Ishikawa (cell line): ENCODE measurements around the gene PRSS33.

ENCODE experiments used
- CEBPB ChIP-seq: IDR thresholded peaks from 2 replicates; pipeline ENCODE4 v1.6.1; 2012
- CREB1 ChIP-seq: IDR thresholded peaks from 2 replicates; pipeline ENCODE4 v1.6.1; 2012; ENCODE audit warnings: low read depth
- EGR1 ChIP-seq: IDR thresholded peaks from 2 replicates; pipeline ENCODE4 v1.6.1; 2012
- EP300 ChIP-seq: IDR thresholded peaks from 2 replicates; pipeline ENCODE4 v1.6.1; 2012; ENCODE audit warnings: borderline replicate concordance
- FOXM1 ChIP-seq: IDR thresholded peaks from 2 replicates; pipeline ENCODE4 v1.6.1; 2012; ENCODE audit warnings: low read depth, borderline replicate concordance
- MAX ChIP-seq: IDR thresholded peaks from 2 replicates; pipeline ENCODE4 v1.6.1; 2012
- NFIC ChIP-seq: IDR thresholded peaks from 2 replicates; pipeline ENCODE4 v1.6.1; 2012
- RAD21 ChIP-seq: IDR thresholded peaks from 2 replicates; pipeline ENCODE4 v1.6.1; 2012; ENCODE audit warnings: low read depth
- REST ChIP-seq: IDR thresholded peaks from 2 replicates; pipeline ENCODE4 v1.6.1; 2012; ENCODE audit warnings: low read depth, mild to moderate bottlenecking
- TAF1 ChIP-seq: IDR thresholded peaks from 2 replicates; pipeline ENCODE4 v1.6.1; 2012; ENCODE audit warnings: low read depth, mild to moderate bottlenecking
- TCF12 ChIP-seq: IDR thresholded peaks from 2 replicates; pipeline ENCODE4 v1.6.1; 2012; ENCODE audit warnings: low read depth
- TEAD4 ChIP-seq: IDR thresholded peaks from 2 replicates; pipeline ENCODE4 v1.6.1; 2012
- USF1 ChIP-seq: IDR thresholded peaks from 2 replicates; pipeline ENCODE4 v1.6.1; 2012
- YY1 ChIP-seq: IDR thresholded peaks from 2 replicates; pipeline ENCODE4 v1.6.1; 2012; ENCODE audit warnings: low read depth
- ZBTB7A ChIP-seq: IDR thresholded peaks from 2 replicates; pipeline ENCODE4 v1.6.1; 2012; ENCODE audit warnings: low read depth

The PRSS33 gene

GRCh38 chr16:2771496-2772402 is 15.6 kb downstream of the PRSS33 start:
- TF ChIP-seq TEAD4, result no peak
- TF ChIP-seq NFIC, result no peak
- TF ChIP-seq CREB1, result no peak
- TF ChIP-seq TAF1, result no peak
- TF ChIP-seq ZBTB7A, result no peak
- no peak for TF ChIP-seq FOXM1
- TF ChIP-seq RAD21, result no peak
- TF ChIP-seq CEBPB, result no peak
- no peak for TF ChIP-seq EP300
- no peak for TF ChIP-seq YY1

- TF ChIP-seq TCF12, result no peak
- no peak for TF ChIP-seq EGR1
- TF ChIP-seq FOXM1, result no peak
- no peak for TF ChIP-seq REST
- no peak for TF ChIP-seq MAX
- no peak for TF ChIP-seq EP300
These were observed 17.1 kb downstream of the PRSS33 start for GRCh38 chr16:2770057-2770951.

- TF ChIP-seq REST, result no peak
These were observed 17.7 kb downstream of the PRSS33 start for GRCh38 chr16:2769675-2770056.

- TF ChIP-seq MAX (no peak), EP300 (no peak), CEBPB (no peak), CREB1 (no peak), REST (no peak), ZBTB7A (no peak), USF1 (no peak), EGR1 (no peak), TEAD4 (no peak), FOXM1 (no peak), RAD21 (no peak), TCF12 (no peak), YY1 (no peak), TAF1 (no peak), NFIC (no peak)
These were observed 18.2 kb downstream of the PRSS33 start for GRCh38 chr16:2769100-2769529.
